Suprapubic skin (tissue), 4 donors: Measurements from ENCODE around the gene TRIM51. TPM values are rescaled to one million over a fixed set of nuclear protein-coding genes. Genes with fewer than 3 reads are reported as not detected.
"Not testable (repeated sequence)": the region's sequence is repeated elsewhere in the genome, so short reads cannot be mapped to it uniquely, and the experiment has no call there.

Experiments
- DNase-seq, 2 donors: peaks; one replicate each; pipeline ENCODE4 v3.0.0-alpha.2; 2019; ENCODE audit warnings: low spot score in 2 of 2
- H3K27ac ChIP-seq: fragments of 200-600 bp; sonication (generic); one replicate; pipeline ENCODE4 v1.5.1; 2019
- H3K27me3 ChIP-seq: fragments of 200-600 bp; sonication (generic); one replicate; pipeline ENCODE4 v1.5.1; 2019
- H3K36me3 ChIP-seq: fragments of 200-600 bp; sonication (generic); one replicate; pipeline ENCODE4 v1.5.1; 2019
- H3K4me1 ChIP-seq: fragments of 200-600 bp; sonication (generic); one replicate; pipeline ENCODE4 v1.5.1; 2019
- H3K4me3 ChIP-seq: fragments of 200-600 bp; sonication (generic); one replicate; pipeline ENCODE4 v1.5.1; 2019; ENCODE audit warnings: mild to moderate bottlenecking
- H3K9me3 ChIP-seq: fragments of 200-600 bp; sonication (generic); one replicate; pipeline ENCODE4 v1.5.1; 2019
- CTCF ChIP-seq, 2 donors: fragments of 200-600 bp in 1 of 2; fragments of 450-650 bp in 1 of 2; sonication (generic) in 1 of 2; IDR thresholded peaks; one replicate each; pipeline ENCODE4 v1.5.1; 2016 to 2019; ENCODE audit warnings: antibody characterized with exemption in 2 of 2, mild to moderate bottlenecking in 1 of 2, moderate library complexity in 1 of 2
- EP300 ChIP-seq: sonication (generic); formaldehyde crosslinking; IDR thresholded peaks from one replicate; pipeline ENCODE4 v1.6.1; 2017; ENCODE audit warnings: antibody characterized with exemption
- POLR2A ChIP-seq, 2 donors: fragments of 450-650 bp; IDR thresholded peaks; one replicate each; pipeline ENCODE4 v1.6.1; 2017; ENCODE audit warnings: antibody characterized with exemption in 2 of 2, mild to moderate bottlenecking in 2 of 2, moderate library complexity in 2 of 2
- POLR2AphosphoS5 ChIP-seq, 3 donors: sonication (generic); formaldehyde crosslinking; IDR thresholded peaks; one replicate each; pipeline ENCODE4 v1.6.1; 2017; ENCODE audit warnings: antibody characterized with exemption in 3 of 3
- WGBS: methylation state at CpG from one replicate; pipeline ENCODE4 v1.1.5; 2018; 5-methylcytosine and 5-hydroxymethylcytosine counted together
- total RNA-seq, 4 donors: library from RNA; depleted of rRNA; stranded (reverse); fragments of >200 nt; gene quantifications; one replicate each; pipeline ENCODE4 v1.1.0, GENCODE V29; 2016

The TRIM51 gene
- total RNA-seq, 4 donors from 2014 or later, result not detected

- H3K27me3 ChIP-seq, H3K36me3 ChIP-seq, H3K4me3 ChIP-seq, DNase-seq, H3K9me3 ChIP-seq, H3K27ac ChIP-seq, H3K4me1 ChIP-seq: not testable (repeated sequence)
- WGBS, result 76% methylated on average over 9 of the region's 9 CpGs
Measured at GRCh38 chr11:55885481-55885880, 2.4 kb downstream of the TRIM51 start.

GRCh38 chr11:55895216-55895615, 12.1 kb downstream of the TRIM51 start:
- H3K4me3 ChIP-seq, result no peak overlapping the region

GRCh38 chr11:55902308-55902707, 19.2 kb downstream of the TRIM51 start:
- no peak for DNase-seq
- H3K4me1 ChIP-seq, result no peaks in the 10 kb centered on the region
- TF ChIP-seq POLR2A (IDR thresholded peaks at IDR 0.05) (no peak), CTCF (IDR thresholded peaks at IDR 0.05) (no peak), POLR2AphosphoS5 (IDR thresholded peaks at IDR 0.05) (no peak), EP300 (no peak)
- H3K9me3 ChIP-seq, result no peaks in the 10 kb centered on the region
- H3K27ac ChIP-seq, result no peak overlapping the region
- H3K27me3 ChIP-seq, result no peaks in the 10 kb centered on the region
- WGBS, result 37% methylated on average over 2 of the region's 2 CpGs
- no peaks in the 10 kb centered on the region for H3K36me3 ChIP-seq
- H3K4me3 ChIP-seq, result no peak overlapping the region

More at GRCh38 chr11:55895216-55895615, 12.1 kb downstream of the TRIM51 start:
- DNase-seq, result no peak
- 62% methylated on average over 8 of the region's 8 CpGs for WGBS
- no peak overlapping the region for H3K27ac ChIP-seq
- H3K27me3 ChIP-seq, result no peaks in the 10 kb centered on the region
- TF ChIP-seq POLR2AphosphoS5 (IDR thresholded peaks at IDR 0.05) (no peak), POLR2A (IDR thresholded peaks at IDR 0.05) (no peak)
- no peaks in the 10 kb centered on the region for H3K36me3 ChIP-seq
- no peaks in the 10 kb centered on the region for H3K4me1 ChIP-seq
- no peaks in the 10 kb centered on the region for H3K9me3 ChIP-seq

- H3K27me3 ChIP-seq, result no peaks in the 10 kb centered on the region
- DNase-seq, result no peak
- H3K27ac ChIP-seq, result no peak within 1 kb of the TSS
- 67% methylated on average over 1 of the region's 1 CpG for WGBS
- H3K36me3 ChIP-seq, result no peaks in the 10 kb centered on the region
- TF ChIP-seq POLR2A (IDR thresholded peaks at IDR 0.05) (no peak), POLR2AphosphoS5 (IDR thresholded peaks at IDR 0.05) (no peak)
- no peak within 1 kb of the TSS for H3K4me3 ChIP-seq
- H3K4me1 ChIP-seq, result no peaks in the 10 kb centered on the region
- no peaks in the 10 kb centered on the region for H3K9me3 ChIP-seq
Measured at GRCh38 chr11:55914482-55914881, 31.4 kb downstream of the TRIM51 start, which contains the start of gene OR5W2. TSS of gene OR5W2 (minus strand) at chr11:55914582. CDS start at chr11:55914582, 0 bp downstream.

GRCh38 chr11:55920537-55920936, 37.4 kb downstream of the TRIM51 start:
- H3K27ac ChIP-seq, result no peak overlapping the region
- WGBS, result 85% methylated on average over 2 of the region's 5 CpGs
- H3K9me3 ChIP-seq, result no peaks in the 10 kb centered on the region
- TF ChIP-seq POLR2AphosphoS5 (IDR thresholded peaks at IDR 0.05), result no peak
- TF ChIP-seq EP300, result no peak
- TF ChIP-seq CTCF (IDR thresholded peaks at IDR 0.05), result no peak
- TF ChIP-seq POLR2A (IDR thresholded peaks at IDR 0.05), result no peak
- no peak for DNase-seq
- no peaks in the 10 kb centered on the region for H3K4me1 ChIP-seq
- no peak overlapping the region for H3K4me3 ChIP-seq
- no peaks in the 10 kb centered on the region for H3K36me3 ChIP-seq
- H3K27me3 ChIP-seq, result no peaks in the 10 kb centered on the region

DNA sequence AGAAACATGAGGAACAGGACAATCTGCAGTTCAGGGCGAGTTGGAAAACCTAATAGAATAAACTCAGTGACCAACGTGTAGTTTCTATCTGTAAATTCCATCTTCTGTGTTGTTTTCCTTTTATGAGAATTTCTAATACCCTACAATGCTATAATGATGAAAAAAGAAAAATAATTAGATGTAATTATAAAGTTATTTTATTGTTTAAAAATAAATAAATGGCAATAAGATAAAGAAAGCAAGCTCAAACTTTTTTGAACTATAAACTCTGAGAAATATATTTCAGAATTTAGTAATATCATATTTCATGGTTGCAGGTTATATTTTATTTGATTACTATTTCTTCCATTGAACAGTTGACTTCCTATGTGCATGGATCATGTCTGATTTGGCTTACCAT, 53.2 kb downstream of the TRIM51 start, which contains the start of gene OR5I1:
OR5I1 (minus strand) TSS at position 101 of the 400 bp plus-strand sequence; CDS start at position 101, 0 bp downstream.
- Histone ChIP-seq H3K9me3 (no peaks in the 10 kb centered on the region), H3K36me3 (no peaks in the 10 kb centered on the region), H3K4me3 (no peak within 1 kb of the TSS), H3K4me1 (no peaks in the 10 kb centered on the region), H3K27me3 (no peaks in the 10 kb centered on the region), H3K27ac (no peak within 1 kb of the TSS)
- no peak for TF ChIP-seq EP300
- TF ChIP-seq CTCF (IDR thresholded peaks at IDR 0.05), result no peak
- TF ChIP-seq POLR2A (IDR thresholded peaks at IDR 0.05), result no peak
- no peak for TF ChIP-seq POLR2AphosphoS5 (IDR thresholded peaks at IDR 0.05)
- 72% methylated on average over 2 of the region's 2 CpGs for WGBS
- DNase-seq, result no peak

Other genes with a start within 250 kb of the TRIM51 start
- gene OR4P4, start 248.2 kb upstream of the TRIM51 start, total RNA-seq, result not detected
- not detected for gene OR4S2, start 235.0 kb upstream of the TRIM51 start, total RNA-seq
- gene OR4C6, start 221.1 kb upstream of the TRIM51 start, total RNA-seq, result not detected
- gene OR5D13, start 109.9 kb upstream of the TRIM51 start, total RNA-seq, result not detected
- gene OR5D14, start 87.7 kb upstream of the TRIM51 start, total RNA-seq, result not detected
- gene OR5L1, start 71.9 kb upstream of the TRIM51 start, total RNA-seq, result not detected
- gene OR5D18, start 63.7 kb upstream of the TRIM51 start, total RNA-seq, result not detected
- gene OR5L2, start 56.1 kb upstream of the TRIM51 start, total RNA-seq, result not detected
- gene OR5D16, start 44.5 kb upstream of the TRIM51 start, total RNA-seq, result not detected
- not detected for gene OR5W2, start 31.3 kb downstream of the TRIM51 start, total RNA-seq
- not detected for gene OR5I1, start 53.1 kb downstream of the TRIM51 start, total RNA-seq
- gene OR10AG1, start 86.6 kb downstream of the TRIM51 start, total RNA-seq, result not detected
- gene OR5F1, start 111.3 kb downstream of the TRIM51 start, total RNA-seq, result not detected
- not detected for gene OR5AS1, start 144.4 kb downstream of the TRIM51 start, total RNA-seq
- not detected for gene OR8I2, start 210.0 kb downstream of the TRIM51 start, total RNA-seq
- gene OR8H2, start 220.4 kb downstream of the TRIM51 start, total RNA-seq, result not detected
- gene OR8H3, start 239.1 kb downstream of the TRIM51 start, total RNA-seq, result not detected